Neutrophil (primary cell): ENCODE data around the gene CCT6B.
"Not testable (repeated sequence)": the region's sequence is repeated elsewhere in the genome, so short reads cannot be mapped to it uniquely, and the experiment has no call there.

ENCODE experiments used
- H3K27ac ChIP-seq: fragments of 200-600 bp; sonication (generic); 2 replicates; pipeline ENCODE4 v1.5.1; 2016; ENCODE audit warnings: mild to moderate bottlenecking, moderate library complexity
- H3K27me3 ChIP-seq: fragments of 200-600 bp; sonication (generic); 2 replicates; pipeline ENCODE4 v1.6.0; 2016; ENCODE audit warnings: mild to moderate bottlenecking
- H3K36me3 ChIP-seq: fragments of 200-600 bp; sonication (generic); 2 replicates; pipeline ENCODE4 v1.5.1; 2017
- H3K4me1 ChIP-seq, 2 experiments: fragments of 200-600 bp in 1 of 2; sonication (generic) in 1 of 2; 1 replicate in 1 of 2; 2 replicates in 1 of 2; pipeline versions ENCODE4 v1.5.1 to v1.6.1; 2013 to 2016; ENCODE audit warnings: low read depth in 1 of 2, low read length in 1 of 2, mild to moderate bottlenecking in 1 of 2, moderate library complexity in 1 of 2; ENCODE audit not compliant: control insufficient read depth in 1 of 2, insufficient read depth in 1 of 2
- H3K4me3 ChIP-seq, 2 experiments: fragments of 200-600 bp in 1 of 2; sonication (generic) in 1 of 2; 1 replicate in 1 of 2; 2 replicates in 1 of 2; pipeline ENCODE4 v1.5.1; 2013 to 2016; ENCODE audit warnings: low read depth in 1 of 2, low read length in 1 of 2, mild to moderate bottlenecking in 1 of 2, moderate library complexity in 1 of 2
- H3K9me3 ChIP-seq: fragments of 200-600 bp; sonication (generic); 2 replicates; pipeline ENCODE4 v1.5.1; 2016
- CTCF ChIP-seq: fragments of 200-600 bp; sonication (generic); IDR thresholded peaks from 2 replicates; pipeline ENCODE4 v1.5.1; 2016; ENCODE audit warnings: antibody characterized with exemption

Gene CCT6B

GRCh38 chr17:35002876-35003551 lies 41.8 kb upstream of the CCT6B start:
- Histone ChIP-seq H3K27me3 (no peaks in the 10 kb centered on the region), H3K9me3 (no peaks in the 10 kb centered on the region), H3K36me3 (peaks cover 63% of the 10 kb centered on the region), H3K4me1 (peaks cover 29 to 39% of the 10 kb centered on the region in 2 experiments), H3K27ac (peak overlapping the region; percentile 74), H3K4me3 (no peak overlapping the region)
- no peak for TF ChIP-seq CTCF

GRCh38 chr17:35001549-35001948 lies 40.3 kb upstream of the CCT6B start:
- no peak for TF ChIP-seq CTCF
- Histone ChIP-seq H3K4me1 (peaks cover 44 to 53% of the 10 kb centered on the region in 2 experiments), H3K4me3 (no peak overlapping the region), H3K9me3 (no peaks in the 10 kb centered on the region), H3K27me3 (no peaks in the 10 kb centered on the region), H3K27ac (peak overlapping the region; percentile 74), H3K36me3 (peaks cover 48% of the 10 kb centered on the region)

- peaks cover 42% of the 10 kb centered on the region for H3K36me3 ChIP-seq
- H3K4me1 ChIP-seq: peaks cover 49 to 59% of the 10 kb centered on the region in 2 experiments
- H3K27me3 ChIP-seq: not testable (repeated sequence)
Measured at GRCh38 chr17:35000965-35001364, 39.7 kb upstream of the CCT6B start.

GRCh38 chr17:34999456-34999855 lies 38.2 kb upstream of the CCT6B start:
- TF ChIP-seq CTCF: no peak
- no peaks in the 10 kb centered on the region for H3K27me3 ChIP-seq
- peaks cover 65 to 74% of the 10 kb centered on the region in 2 experiments for H3K4me1 ChIP-seq
- peaks cover 31% of the 10 kb centered on the region for H3K36me3 ChIP-seq
- H3K9me3 ChIP-seq: no peaks in the 10 kb centered on the region
- H3K4me3 ChIP-seq: no peak overlapping the region
- peak overlapping the region; percentile 84 for H3K27ac ChIP-seq

More at GRCh38 chr17:35000965-35001364, 39.7 kb upstream of the CCT6B start:
- H3K9me3 ChIP-seq, H3K27ac ChIP-seq, H3K4me3 ChIP-seq: not testable (repeated sequence)

- Histone ChIP-seq H3K36me3 (peaks cover 23% of the 10 kb centered on the region), H3K9me3 (no peaks in the 10 kb centered on the region), H3K4me1 (peaks cover 70 to 77% of the 10 kb centered on the region in 2 experiments), H3K27ac (peak overlapping the region; percentile 84), H3K4me3 (no peak overlapping the region), H3K27me3 (no peaks in the 10 kb centered on the region)
- TF ChIP-seq CTCF: peak; percentile 87
Measured at GRCh38 chr17:34998205-34998604, 36.9 kb upstream of the CCT6B start.

- H3K36me3 ChIP-seq: peaks cover 18% of the 10 kb centered on the region
- no peak for TF ChIP-seq CTCF
- peak overlapping the region; percentile 84 for H3K27ac ChIP-seq
- no peak overlapping the region for H3K4me3 ChIP-seq
- peaks cover 70 to 77% of the 10 kb centered on the region in 2 experiments for H3K4me1 ChIP-seq
- H3K9me3 ChIP-seq: no peaks in the 10 kb centered on the region
- no peaks in the 10 kb centered on the region for H3K27me3 ChIP-seq
Measured at GRCh38 chr17:34997355-34997862, 36.1 kb upstream of the CCT6B start.
